ENCODE results near the gene GALNT3. TPM values are rescaled to one million over a fixed set of nuclear protein-coding genes. Genes with fewer than 3 reads are reported as not detected.

The GALNT3 gene
- total and polyA plus RNA-seq, 2 of the 13 experiments (the other 11 are each of a cell fraction or from before 2014, with no cell fraction given), result 0.29 to 0.30 TPM

DNA sequence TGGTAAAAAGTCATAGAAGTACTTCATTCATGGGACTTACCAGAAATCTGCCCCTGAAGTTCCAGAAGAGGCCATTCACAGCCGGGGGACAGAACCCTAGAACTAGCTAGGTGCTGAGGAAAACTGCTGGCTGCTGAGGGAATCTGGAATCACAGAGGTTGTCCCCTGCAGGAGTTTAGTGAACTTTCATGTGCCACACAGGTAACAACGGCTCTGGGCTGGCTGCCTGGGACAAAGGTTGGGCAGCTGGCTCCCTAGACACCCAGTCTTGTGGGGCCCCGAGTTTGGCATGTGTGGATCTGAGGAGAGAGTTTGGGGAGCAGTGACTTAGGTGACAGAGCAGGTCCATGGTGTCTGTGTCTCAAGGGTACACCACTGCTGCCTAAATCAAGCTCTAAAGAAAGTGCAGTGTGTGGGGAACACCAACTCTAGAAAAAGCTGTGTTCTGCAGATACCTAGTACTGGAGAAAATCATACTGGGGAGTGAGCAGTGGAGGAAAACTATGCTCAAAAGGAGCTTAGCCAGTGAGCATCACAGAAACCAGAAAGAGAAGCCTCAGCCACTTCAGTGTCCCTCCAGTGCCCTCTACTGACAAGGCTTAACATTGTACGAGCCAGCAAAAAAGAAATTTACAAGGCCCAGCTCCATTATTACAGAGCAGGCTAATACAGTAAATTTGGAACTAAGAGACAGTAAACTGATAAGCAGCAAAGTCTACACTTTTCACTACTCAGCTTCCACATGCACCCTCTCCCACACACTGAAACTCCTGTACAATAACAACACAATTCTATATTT, 15.2 kb downstream of the GALNT3 start (continued):
- TF ChIP-seq KAT2B (IDR thresholded peaks at IDR 0.05; ENCODE audit: borderline replicate concordance, low read depth, low read length), result no peak
- TF ChIP-seq ATF7-NPFF (CRISPR knock-in tag; IDR thresholded peaks at IDR 0.05; ENCODE audit: low read depth), result no peak
- peak; percentile 65 for TF ChIP-seq SMC3 (IDR thresholded peaks at IDR 0.05; ENCODE audit: low read length)
- TF ChIP-seq ZNF629 (CRISPR knock-in tag; conservative IDR thresholded peaks at IDR 0.05), result no peak
- TF ChIP-seq, protein P1, sequence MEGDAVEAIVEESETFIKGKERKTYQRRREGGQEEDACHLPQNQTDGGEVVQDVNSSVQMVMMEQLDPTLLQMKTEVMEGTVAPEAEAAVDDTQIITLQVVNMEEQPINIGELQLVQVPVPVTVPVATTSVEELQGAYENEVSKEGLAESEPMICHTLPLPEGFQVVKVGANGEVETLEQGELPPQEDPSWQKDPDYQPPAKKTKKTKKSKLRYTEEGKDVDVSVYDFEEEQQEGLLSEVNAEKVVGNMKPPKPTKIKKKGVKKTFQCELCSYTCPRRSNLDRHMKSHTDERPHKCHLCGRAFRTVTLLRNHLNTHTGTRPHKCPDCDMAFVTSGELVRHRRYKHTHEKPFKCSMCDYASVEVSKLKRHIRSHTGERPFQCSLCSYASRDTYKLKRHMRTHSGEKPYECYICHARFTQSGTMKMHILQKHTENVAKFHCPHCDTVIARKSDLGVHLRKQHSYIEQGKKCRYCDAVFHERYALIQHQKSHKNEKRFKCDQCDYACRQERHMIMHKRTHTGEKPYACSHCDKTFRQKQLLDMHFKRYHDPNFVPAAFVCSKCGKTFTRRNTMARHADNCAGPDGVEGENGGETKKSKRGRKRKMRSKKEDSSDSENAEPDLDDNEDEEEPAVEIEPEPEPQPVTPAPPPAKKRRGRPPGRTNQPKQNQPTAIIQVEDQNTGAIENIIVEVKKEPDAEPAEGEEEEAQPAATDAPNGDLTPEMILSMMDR (CRISPR knock-in tag; IDR thresholded peaks at IDR 0.05), result peak; percentile 89
- no peak for TF ChIP-seq RARG (CRISPR knock-in tag; IDR thresholded peaks at IDR 0.05; ENCODE audit: low read depth)
- TF ChIP-seq ZBTB7B (CRISPR knock-in tag; IDR thresholded peaks at IDR 0.05), result no peak
- TF ChIP-seq STAG1 (CRISPR knock-in tag; IDR thresholded peaks at IDR 0.05), result peak; percentile 84
- no peak for TF ChIP-seq ZNF30 (CRISPR knock-in tag; IDR thresholded peaks at IDR 0.05)
- TF ChIP-seq ZNF263 (CRISPR knock-in tag; IDR thresholded peaks at IDR 0.05), result no peak

- CTCF ChIA-PET (ENCODE audit: low intra/inter-chr PET ratio, low total read pairs), result interaction anchor here (1.8 kb wide), 1 partner anchor 377 kb away, joined by 14 read pairs; no protein-coding TSS in a partner anchor
- no TSS peak for BruUV-seq (replicated peaks)
- Histone ChIP-seq H3K9ac (ENCODE audit: insufficient read depth, low read depth, low read length) (no peak overlapping the region), H3K4me1 (ENCODE audit: insufficient read depth, low read length) (no peaks in the 10 kb centered on the region), H3K36me3 (replicated peaks in 1 of 2; ENCODE audit: control insufficient read depth in 1 of 2, insufficient read depth in 2 of 2, low read length in 2 of 2) (no peaks in the 10 kb centered on the region), H3K27ac (ENCODE audit: extremely low read length, insufficient read depth, low read length) (no peak overlapping the region), H3K79me2 (ENCODE audit: insufficient read depth, low read length) (no peaks in the 10 kb centered on the region), H3K9me3 (ENCODE audit: low read length) (peaks cover 5% of the 10 kb centered on the region; the same call in 1 of the 2 replicates), H4K20me1 (ENCODE audit: insufficient read depth, low read length) (no peaks in the 10 kb centered on the region), H3K4me2 (ENCODE audit: low read depth, low read length) (no peak overlapping the region), H3K27me3 (ENCODE audit: control insufficient read depth in 1 of 2, insufficient read depth in 2 of 2, low read length in 2 of 2) (no peaks in the 10 kb centered on the region), H3K4me3 (replicated peaks in 1 of 3; ENCODE audit: insufficient read depth in 1 of 3, low read depth in 2 of 3, low read length in 3 of 3) (no peak overlapping the region), H2AFZ (ENCODE audit: low read length) (no peak overlapping the region)
- in situ Hi-C loops (cut with HindIII; ENCODE audit: extremely low pct_ligation_motif_present, low pct_unique_long_range_greater_than_20kb) (loop anchor here (5.0 kb wide), 1 partner anchor 376 kb away; no protein-coding TSS in a partner anchor), intact Hi-C loops (cut with micrococcal nuclease; ENCODE audit: unreplicated experiment) (loop anchor here (2.0 to 5.0 kb wide), 3 partner anchors 206 to 539 kb away; partner anchors contain the start of gene SCN2A)
- TF ChIP-seq FOXA3 (CRISPR knock-in tag; IDR thresholded peaks at IDR 0.05) (peak; percentile 54), ZNF362 (CRISPR knock-in tag; IDR thresholded peaks at IDR 0.05; ENCODE audit: borderline replicate concordance) (no peak)
- TF ChIP-seq, protein P2, sequence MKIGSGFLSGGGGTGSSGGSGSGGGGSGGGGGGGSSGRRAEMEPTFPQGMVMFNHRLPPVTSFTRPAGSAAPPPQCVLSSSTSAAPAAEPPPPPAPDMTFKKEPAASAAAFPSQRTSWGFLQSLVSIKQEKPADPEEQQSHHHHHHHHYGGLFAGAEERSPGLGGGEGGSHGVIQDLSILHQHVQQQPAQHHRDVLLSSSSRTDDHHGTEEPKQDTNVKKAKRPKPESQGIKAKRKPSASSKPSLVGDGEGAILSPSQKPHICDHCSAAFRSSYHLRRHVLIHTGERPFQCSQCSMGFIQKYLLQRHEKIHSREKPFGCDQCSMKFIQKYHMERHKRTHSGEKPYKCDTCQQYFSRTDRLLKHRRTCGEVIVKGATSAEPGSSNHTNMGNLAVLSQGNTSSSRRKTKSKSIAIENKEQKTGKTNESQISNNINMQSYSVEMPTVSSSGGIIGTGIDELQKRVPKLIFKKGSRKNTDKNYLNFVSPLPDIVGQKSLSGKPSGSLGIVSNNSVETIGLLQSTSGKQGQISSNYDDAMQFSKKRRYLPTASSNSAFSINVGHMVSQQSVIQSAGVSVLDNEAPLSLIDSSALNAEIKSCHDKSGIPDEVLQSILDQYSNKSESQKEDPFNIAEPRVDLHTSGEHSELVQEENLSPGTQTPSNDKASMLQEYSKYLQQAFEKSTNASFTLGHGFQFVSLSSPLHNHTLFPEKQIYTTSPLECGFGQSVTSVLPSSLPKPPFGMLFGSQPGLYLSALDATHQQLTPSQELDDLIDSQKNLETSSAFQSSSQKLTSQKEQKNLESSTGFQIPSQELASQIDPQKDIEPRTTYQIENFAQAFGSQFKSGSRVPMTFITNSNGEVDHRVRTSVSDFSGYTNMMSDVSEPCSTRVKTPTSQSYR (CRISPR knock-in tag; IDR thresholded peaks at IDR 0.05; ENCODE audit: borderline replicate concordance), result peak; percentile 24; the same call in 1 of the 2 replicates
- DNase-seq (ENCODE audit: low spot score) (no peak), FAIRE-seq (no peak), ATAC-seq (peak; percentile 31)
- POLR2A ChIA-PET, result no interaction called here
Observed at GRCh38 chr2:165778187-165778556, 15.9 kb downstream of the GALNT3 start.

All from HepG2 (cell line).